WTC11 (cell line): ENCODE data around the gene GNA14. TPM values are rescaled to one million over a fixed set of nuclear protein-coding genes. Genes with fewer than 3 reads are reported as not detected.

Experiments used
- ATAC-seq: fragments of 200-7000 bp; cut with Tn5 transposase; 2 replicates; pipeline ENCODE4 v1.10.0; 2021; ENCODE audit warnings: mild to moderate bottlenecking, moderate library complexity
- CTCF ChIA-PET: fragments of 300-600 bp; sonication (Branson Sonifier 250); formaldehyde crosslinking; loops from one replicate; lab custom pipeline; 2021; ENCODE audit warnings: antibody characterized with exemption; lab: Charles Lee
- POLR2A ChIA-PET: fragments of 350-600 bp; sonication (Branson Sonifier 250); formaldehyde crosslinking; loops from one replicate; lab custom pipeline; 2021; ENCODE audit warnings: antibody characterized with exemption; lab: Charles Lee
- DNase-seq: peaks from one replicate; pipeline ENCODE4 v3.0.0; 2021; ENCODE audit warnings: low spot score
- H3K27ac Mint-ChIP-seq: 2 replicates; pipeline ENCODE4 v1.8.0; 2021; ENCODE audit warnings: mixed read lengths
- H3K27me3 Mint-ChIP-seq: 2 replicates; pipeline ENCODE4 v1.8.0; 2021; ENCODE audit warnings: low read depth, mild to moderate bottlenecking, moderate library complexity, mixed read lengths
- H3K36me3 Mint-ChIP-seq: 2 replicates; pipeline ENCODE4 v1.8.0; 2021; ENCODE audit warnings: mixed read lengths
- H3K4me1 Mint-ChIP-seq: 2 replicates; pipeline ENCODE4 v1.8.0; 2022; ENCODE audit warnings: mixed read lengths
- H3K4me3 Mint-ChIP-seq: 2 replicates; pipeline ENCODE4 v1.8.0; 2021; ENCODE audit warnings: mild to moderate bottlenecking, moderate library complexity, mixed read lengths
- H3K9me3 Mint-ChIP-seq: 2 replicates; pipeline ENCODE4 v1.8.0; 2021; ENCODE audit warnings: mixed read lengths
- CREB1 ChIP-seq: sonication (generic); formaldehyde crosslinking; IDR thresholded peaks from 2 replicates; pipeline ENCODE4 v1.8.0; 2023; ENCODE audit warnings: mild to moderate bottlenecking, missing genetic modification reagents
- ESRRA ChIP-seq: sonication (generic); formaldehyde crosslinking; IDR thresholded peaks from 2 replicates; pipeline ENCODE4 v1.8.1; 2022; ENCODE audit warnings: mild to moderate bottlenecking, missing genetic modification reagents, borderline replicate concordance
- ETV6 ChIP-seq: sonication (generic); formaldehyde crosslinking; IDR thresholded peaks from 2 replicates; pipeline ENCODE4 v1.8.1; 2022; ENCODE audit warnings: mild to moderate bottlenecking, missing genetic modification reagents
- FOXP1 ChIP-seq: sonication (generic); formaldehyde crosslinking; IDR thresholded peaks from 2 replicates; pipeline ENCODE4 v1.8.0; 2022; ENCODE audit warnings: missing genetic modification reagents, mild to moderate bottlenecking, moderate library complexity, borderline replicate concordance
- GABPB1 ChIP-seq: sonication (generic); formaldehyde crosslinking; IDR thresholded peaks from 2 replicates; pipeline ENCODE4 v1.8.1; 2023; ENCODE audit warnings: mild to moderate bottlenecking, missing genetic modification reagents
- MXD4 ChIP-seq: fragments of 250-450 bp; sonication (Bioruptor Pico); IDR thresholded peaks from 2 replicates; pipeline ENCODE4 v1.8.0; 2021; ENCODE audit warnings: mild to moderate bottlenecking, moderate library complexity, borderline replicate concordance
- NFE2L1 ChIP-seq: sonication (generic); formaldehyde crosslinking; IDR thresholded peaks from 2 replicates; pipeline ENCODE4 v1.8.1; 2023; ENCODE audit warnings: missing genetic modification reagents
- NR2C2 ChIP-seq: sonication (generic); formaldehyde crosslinking; IDR thresholded peaks from 2 replicates; pipeline ENCODE4 v1.8.0; 2022; ENCODE audit warnings: mild to moderate bottlenecking, missing genetic modification reagents
- NR3C1 ChIP-seq: sonication (generic); formaldehyde crosslinking; conservative IDR thresholded peaks from 2 replicates; pipeline ENCODE4 v1.8.1; 2023; ENCODE audit warnings: low read depth, mild to moderate bottlenecking, missing genetic modification reagents
- SMAD3 ChIP-seq: sonication (generic); formaldehyde crosslinking; IDR thresholded peaks from 2 replicates; pipeline ENCODE4 v1.8.0; 2022; ENCODE audit warnings: missing genetic modification reagents, mild to moderate bottlenecking, borderline replicate concordance
- TCF7 ChIP-seq: sonication (generic); formaldehyde crosslinking; IDR thresholded peaks from 2 replicates; pipeline ENCODE4 v1.8.0; 2022; ENCODE audit warnings: mild to moderate bottlenecking, low read depth, missing genetic modification reagents, moderate library complexity
- TEAD4 ChIP-seq: sonication (generic); formaldehyde crosslinking; IDR thresholded peaks from 2 replicates; pipeline ENCODE4 v1.8.0; 2022; ENCODE audit warnings: mild to moderate bottlenecking, missing genetic modification reagents
- ZNF219 ChIP-seq: sonication (generic); formaldehyde crosslinking; IDR thresholded peaks from 2 replicates; pipeline ENCODE4 v1.8.0; 2023; ENCODE audit warnings: missing genetic modification reagents, mild to moderate bottlenecking, borderline replicate concordance
- ZNF423 ChIP-seq: fragments of 250-450 bp; sonication (Bioruptor Pico); IDR thresholded peaks from 2 replicates; pipeline ENCODE4 v2.1.2; 2022; ENCODE audit warnings: mild to moderate bottlenecking, moderate library complexity
- total RNA-seq: library from RNA; stranded (reverse); gene quantifications from 3 replicates; pipeline ENCODE4 v1.2.3, GENCODE V29; 2021
- TF ChIP-seq, protein P1 (sequence below): sonication (generic); formaldehyde crosslinking; IDR thresholded peaks from 2 replicates; pipeline ENCODE4 v1.8.0; 2023; ENCODE audit warnings: missing genetic modification reagents
- TF ChIP-seq, protein P2 (sequence below): sonication (generic); formaldehyde crosslinking; IDR thresholded peaks from 2 replicates; pipeline ENCODE4 v1.8.0; 2023; ENCODE audit warnings: mild to moderate bottlenecking, missing genetic modification reagents
- TF ChIP-seq, protein P3 (sequence below): sonication (generic); formaldehyde crosslinking; IDR thresholded peaks from 2 replicates; pipeline ENCODE4 v1.8.0; 2022; ENCODE audit warnings: mild to moderate bottlenecking, missing genetic modification reagents
- TF ChIP-seq, protein P4 (sequence below): sonication (generic); formaldehyde crosslinking; IDR thresholded peaks from 2 replicates; pipeline ENCODE4 v1.8.0; 2022; ENCODE audit warnings: mild to moderate bottlenecking, missing genetic modification reagents
- TF ChIP-seq, protein P5 (sequence below): sonication (generic); formaldehyde crosslinking; IDR thresholded peaks from 2 replicates; pipeline ENCODE4 v1.8.0; 2022; ENCODE audit warnings: mild to moderate bottlenecking, missing genetic modification reagents
- TF ChIP-seq, protein P6 (sequence below): fragments of 200-600 bp; IDR thresholded peaks from 2 replicates; pipeline ENCODE4 v1.8.0; 2022; ENCODE audit warnings: antibody characterized with exemption
- TF ChIP-seq, protein P7 (sequence below): fragments of 250-450 bp; sonication (Bioruptor Pico); IDR thresholded peaks from 2 replicates; pipeline ENCODE4 v1.9.0; 2021; ENCODE audit warnings: mild to moderate bottlenecking
- TF ChIP-seq, protein P8 (sequence below): sonication (generic); formaldehyde crosslinking; IDR thresholded peaks from 2 replicates; pipeline ENCODE4 v1.8.0; 2022; ENCODE audit warnings: missing genetic modification reagents

Gene GNA14
- total RNA-seq, 1 experiment from 2014 or later: 26.7 TPM

DNA sequence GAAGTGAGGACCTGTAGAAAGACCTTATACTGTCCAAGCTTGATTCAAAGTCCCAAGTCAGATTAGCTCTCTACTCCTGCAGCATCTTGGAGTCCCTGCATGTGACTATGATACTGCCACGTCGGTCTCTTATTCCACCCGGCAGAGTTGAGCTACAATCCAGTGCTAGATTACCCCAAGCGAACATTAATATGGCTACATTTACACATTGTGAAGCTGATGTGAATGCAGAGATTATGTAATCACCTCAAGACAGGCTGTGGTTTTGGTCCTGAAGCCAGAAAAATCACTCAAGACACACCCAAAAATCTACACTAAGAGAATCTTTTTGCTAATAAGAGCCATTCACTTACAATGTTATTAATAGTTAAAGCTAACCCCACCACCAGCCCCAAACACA, 116.7 kb downstream of the GNA14 start:
- H3K27ac Mint-ChIP-seq: no peak overlapping the region
- H3K27me3 Mint-ChIP-seq: no peaks in the 10 kb centered on the region; the same call in 1 of the 2 replicates
- no peak for DNase-seq
- ChIA-PET POLR2A (no interaction called here), CTCF (no interaction called here)
- H3K36me3 Mint-ChIP-seq: peaks cover 16% of the 10 kb centered on the region
- no peak for ATAC-seq
- H3K4me1 Mint-ChIP-seq: peaks cover 60% of the 10 kb centered on the region
- no peak overlapping the region for H3K4me3 Mint-ChIP-seq
- H3K9me3 Mint-ChIP-seq: peaks cover 10% of the 10 kb centered on the region
- TF ChIP-seq MXD4: no peak
- TF ChIP-seq, protein P1, sequence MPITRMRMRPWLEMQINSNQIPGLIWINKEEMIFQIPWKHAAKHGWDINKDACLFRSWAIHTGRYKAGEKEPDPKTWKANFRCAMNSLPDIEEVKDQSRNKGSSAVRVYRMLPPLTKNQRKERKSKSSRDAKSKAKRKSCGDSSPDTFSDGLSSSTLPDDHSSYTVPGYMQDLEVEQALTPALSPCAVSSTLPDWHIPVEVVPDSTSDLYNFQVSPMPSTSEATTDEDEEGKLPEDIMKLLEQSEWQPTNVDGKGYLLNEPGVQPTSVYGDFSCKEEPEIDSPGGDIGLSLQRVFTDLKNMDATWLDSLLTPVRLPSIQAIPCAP (CRISPR knock-in tag): no peak
- TF ChIP-seq, protein P2, sequence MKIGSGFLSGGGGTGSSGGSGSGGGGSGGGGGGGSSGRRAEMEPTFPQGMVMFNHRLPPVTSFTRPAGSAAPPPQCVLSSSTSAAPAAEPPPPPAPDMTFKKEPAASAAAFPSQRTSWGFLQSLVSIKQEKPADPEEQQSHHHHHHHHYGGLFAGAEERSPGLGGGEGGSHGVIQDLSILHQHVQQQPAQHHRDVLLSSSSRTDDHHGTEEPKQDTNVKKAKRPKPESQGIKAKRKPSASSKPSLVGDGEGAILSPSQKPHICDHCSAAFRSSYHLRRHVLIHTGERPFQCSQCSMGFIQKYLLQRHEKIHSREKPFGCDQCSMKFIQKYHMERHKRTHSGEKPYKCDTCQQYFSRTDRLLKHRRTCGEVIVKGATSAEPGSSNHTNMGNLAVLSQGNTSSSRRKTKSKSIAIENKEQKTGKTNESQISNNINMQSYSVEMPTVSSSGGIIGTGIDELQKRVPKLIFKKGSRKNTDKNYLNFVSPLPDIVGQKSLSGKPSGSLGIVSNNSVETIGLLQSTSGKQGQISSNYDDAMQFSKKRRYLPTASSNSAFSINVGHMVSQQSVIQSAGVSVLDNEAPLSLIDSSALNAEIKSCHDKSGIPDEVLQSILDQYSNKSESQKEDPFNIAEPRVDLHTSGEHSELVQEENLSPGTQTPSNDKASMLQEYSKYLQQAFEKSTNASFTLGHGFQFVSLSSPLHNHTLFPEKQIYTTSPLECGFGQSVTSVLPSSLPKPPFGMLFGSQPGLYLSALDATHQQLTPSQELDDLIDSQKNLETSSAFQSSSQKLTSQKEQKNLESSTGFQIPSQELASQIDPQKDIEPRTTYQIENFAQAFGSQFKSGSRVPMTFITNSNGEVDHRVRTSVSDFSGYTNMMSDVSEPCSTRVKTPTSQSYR (CRISPR knock-in tag): no peak
- TF ChIP-seq ZNF219 (CRISPR knock-in tag): no peak
- TF ChIP-seq, protein P3, sequence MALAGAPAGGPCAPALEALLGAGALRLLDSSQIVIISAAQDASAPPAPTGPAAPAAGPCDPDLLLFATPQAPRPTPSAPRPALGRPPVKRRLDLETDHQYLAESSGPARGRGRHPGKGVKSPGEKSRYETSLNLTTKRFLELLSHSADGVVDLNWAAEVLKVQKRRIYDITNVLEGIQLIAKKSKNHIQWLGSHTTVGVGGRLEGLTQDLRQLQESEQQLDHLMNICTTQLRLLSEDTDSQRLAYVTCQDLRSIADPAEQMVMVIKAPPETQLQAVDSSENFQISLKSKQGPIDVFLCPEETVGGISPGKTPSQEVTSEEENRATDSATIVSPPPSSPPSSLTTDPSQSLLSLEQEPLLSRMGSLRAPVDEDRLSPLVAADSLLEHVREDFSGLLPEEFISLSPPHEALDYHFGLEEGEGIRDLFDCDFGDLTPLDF: no peak
- TF ChIP-seq ESRRA (CRISPR knock-in tag): no peak
- TF ChIP-seq CREB1 (CRISPR knock-in tag): no peak
- TF ChIP-seq, protein P4, sequence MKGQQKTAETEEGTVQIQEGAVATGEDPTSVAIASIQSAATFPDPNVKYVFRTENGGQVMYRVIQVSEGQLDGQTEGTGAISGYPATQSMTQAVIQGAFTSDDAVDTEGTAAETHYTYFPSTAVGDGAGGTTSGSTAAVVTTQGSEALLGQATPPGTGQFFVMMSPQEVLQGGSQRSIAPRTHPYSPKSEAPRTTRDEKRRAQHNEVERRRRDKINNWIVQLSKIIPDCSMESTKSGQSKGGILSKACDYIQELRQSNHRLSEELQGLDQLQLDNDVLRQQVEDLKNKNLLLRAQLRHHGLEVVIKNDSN (CRISPR knock-in tag): no peak
- no peak for TF ChIP-seq NR2C2 (CRISPR knock-in tag)
- TF ChIP-seq NFE2L1 (CRISPR knock-in tag): no peak
- TF ChIP-seq, protein P5, sequence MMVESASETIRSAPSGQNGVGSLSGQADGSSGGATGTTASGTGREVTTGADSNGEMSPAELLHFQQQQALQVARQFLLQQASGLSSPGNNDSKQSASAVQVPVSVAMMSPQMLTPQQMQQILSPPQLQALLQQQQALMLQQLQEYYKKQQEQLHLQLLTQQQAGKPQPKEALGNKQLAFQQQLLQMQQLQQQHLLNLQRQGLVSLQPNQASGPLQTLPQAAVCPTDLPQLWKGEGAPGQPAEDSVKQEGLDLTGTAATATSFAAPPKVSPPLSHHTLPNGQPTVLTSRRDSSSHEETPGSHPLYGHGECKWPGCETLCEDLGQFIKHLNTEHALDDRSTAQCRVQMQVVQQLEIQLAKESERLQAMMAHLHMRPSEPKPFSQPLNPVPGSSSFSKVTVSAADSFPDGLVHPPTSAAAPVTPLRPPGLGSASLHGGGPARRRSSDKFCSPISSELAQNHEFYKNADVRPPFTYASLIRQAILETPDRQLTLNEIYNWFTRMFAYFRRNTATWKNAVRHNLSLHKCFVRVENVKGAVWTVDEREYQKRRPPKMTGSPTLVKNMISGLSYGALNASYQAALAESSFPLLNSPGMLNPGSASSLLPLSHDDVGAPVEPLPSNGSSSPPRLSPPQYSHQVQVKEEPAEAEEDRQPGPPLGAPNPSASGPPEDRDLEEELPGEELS (CRISPR knock-in tag): no peak
- no peak for TF ChIP-seq TCF7 (CRISPR knock-in tag)
- no peak for TF ChIP-seq ZNF423 (CRISPR knock-in tag)
- TF ChIP-seq, protein P6, sequence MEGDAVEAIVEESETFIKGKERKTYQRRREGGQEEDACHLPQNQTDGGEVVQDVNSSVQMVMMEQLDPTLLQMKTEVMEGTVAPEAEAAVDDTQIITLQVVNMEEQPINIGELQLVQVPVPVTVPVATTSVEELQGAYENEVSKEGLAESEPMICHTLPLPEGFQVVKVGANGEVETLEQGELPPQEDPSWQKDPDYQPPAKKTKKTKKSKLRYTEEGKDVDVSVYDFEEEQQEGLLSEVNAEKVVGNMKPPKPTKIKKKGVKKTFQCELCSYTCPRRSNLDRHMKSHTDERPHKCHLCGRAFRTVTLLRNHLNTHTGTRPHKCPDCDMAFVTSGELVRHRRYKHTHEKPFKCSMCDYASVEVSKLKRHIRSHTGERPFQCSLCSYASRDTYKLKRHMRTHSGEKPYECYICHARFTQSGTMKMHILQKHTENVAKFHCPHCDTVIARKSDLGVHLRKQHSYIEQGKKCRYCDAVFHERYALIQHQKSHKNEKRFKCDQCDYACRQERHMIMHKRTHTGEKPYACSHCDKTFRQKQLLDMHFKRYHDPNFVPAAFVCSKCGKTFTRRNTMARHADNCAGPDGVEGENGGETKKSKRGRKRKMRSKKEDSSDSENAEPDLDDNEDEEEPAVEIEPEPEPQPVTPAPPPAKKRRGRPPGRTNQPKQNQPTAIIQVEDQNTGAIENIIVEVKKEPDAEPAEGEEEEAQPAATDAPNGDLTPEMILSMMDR: no peak
- TF ChIP-seq, protein P7, sequence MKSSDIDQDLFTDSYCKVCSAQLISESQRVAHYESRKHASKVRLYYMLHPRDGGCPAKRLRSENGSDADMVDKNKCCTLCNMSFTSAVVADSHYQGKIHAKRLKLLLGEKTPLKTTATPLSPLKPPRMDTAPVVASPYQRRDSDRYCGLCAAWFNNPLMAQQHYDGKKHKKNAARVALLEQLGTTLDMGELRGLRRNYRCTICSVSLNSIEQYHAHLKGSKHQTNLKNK (CRISPR knock-in tag): no peak
- TF ChIP-seq TEAD4 (CRISPR knock-in tag): no peak

DNA sequence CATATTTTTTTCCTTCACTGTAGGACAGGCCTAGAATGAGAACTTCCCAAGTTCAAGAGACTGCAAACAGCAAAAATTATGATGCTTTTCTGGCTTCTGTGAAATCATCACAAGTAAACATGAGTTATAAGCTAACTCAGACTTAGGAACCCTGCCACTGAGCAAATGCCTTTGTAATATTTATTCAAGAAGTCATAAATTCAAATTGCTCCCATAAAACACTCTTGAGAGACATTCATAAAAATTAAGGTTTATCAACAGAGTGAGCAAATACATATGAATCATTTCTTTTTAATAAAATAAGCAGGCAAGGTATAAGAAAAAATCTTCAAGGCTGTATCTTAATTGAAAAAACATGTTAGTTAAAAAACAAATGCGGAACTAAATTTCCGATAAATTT, 124.2 kb downstream of the GNA14 start:
- ChIA-PET CTCF (no interaction called here), POLR2A (no interaction called here)
- H3K4me3 Mint-ChIP-seq: no peak overlapping the region
- H3K4me1 Mint-ChIP-seq: peaks cover 20% of the 10 kb centered on the region
- peaks cover 21% of the 10 kb centered on the region for H3K36me3 Mint-ChIP-seq
- peaks cover 12% of the 10 kb centered on the region for H3K9me3 Mint-ChIP-seq
- DNase-seq: no peak
- no peak for ATAC-seq
- no peak overlapping the region for H3K27ac Mint-ChIP-seq
- H3K27me3 Mint-ChIP-seq: no peaks in the 10 kb centered on the region
- TF ChIP-seq NR3C1 (CRISPR knock-in tag) (no peak), ETV6 (no peak), GABPB1 (CRISPR knock-in tag) (no peak), FOXP1 (CRISPR knock-in tag) (no peak), CREB1 (CRISPR knock-in tag) (no peak), SMAD3 (no peak)
- TF ChIP-seq, protein P8, sequence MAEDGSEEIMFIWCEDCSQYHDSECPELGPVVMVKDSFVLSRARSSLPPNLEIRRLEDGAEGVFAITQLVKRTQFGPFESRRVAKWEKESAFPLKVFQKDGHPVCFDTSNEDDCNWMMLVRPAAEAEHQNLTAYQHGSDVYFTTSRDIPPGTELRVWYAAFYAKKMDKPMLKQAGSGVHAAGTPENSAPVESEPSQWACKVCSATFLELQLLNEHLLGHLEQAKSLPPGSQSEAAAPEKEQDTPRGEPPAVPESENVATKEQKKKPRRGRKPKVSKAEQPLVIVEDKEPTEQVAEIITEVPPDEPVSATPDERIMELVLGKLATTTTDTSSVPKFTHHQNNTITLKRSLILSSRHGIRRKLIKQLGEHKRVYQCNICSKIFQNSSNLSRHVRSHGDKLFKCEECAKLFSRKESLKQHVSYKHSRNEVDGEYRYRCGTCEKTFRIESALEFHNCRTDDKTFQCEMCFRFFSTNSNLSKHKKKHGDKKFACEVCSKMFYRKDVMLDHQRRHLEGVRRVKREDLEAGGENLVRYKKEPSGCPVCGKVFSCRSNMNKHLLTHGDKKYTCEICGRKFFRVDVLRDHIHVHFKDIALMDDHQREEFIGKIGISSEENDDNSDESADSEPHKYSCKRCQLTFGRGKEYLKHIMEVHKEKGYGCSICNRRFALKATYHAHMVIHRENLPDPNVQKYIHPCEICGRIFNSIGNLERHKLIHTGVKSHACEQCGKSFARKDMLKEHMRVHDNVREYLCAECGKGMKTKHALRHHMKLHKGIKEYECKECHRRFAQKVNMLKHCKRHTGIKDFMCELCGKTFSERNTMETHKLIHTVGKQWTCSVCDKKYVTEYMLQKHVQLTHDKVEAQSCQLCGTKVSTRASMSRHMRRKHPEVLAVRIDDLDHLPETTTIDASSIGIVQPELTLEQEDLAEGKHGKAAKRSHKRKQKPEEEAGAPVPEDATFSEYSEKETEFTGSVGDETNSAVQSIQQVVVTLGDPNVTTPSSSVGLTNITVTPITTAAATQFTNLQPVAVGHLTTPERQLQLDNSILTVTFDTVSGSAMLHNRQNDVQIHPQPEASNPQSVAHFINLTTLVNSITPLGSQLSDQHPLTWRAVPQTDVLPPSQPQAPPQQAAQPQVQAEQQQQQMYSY: no peak
